HEK293 (cell line): ENCODE results near the gene PUM1.

Source experiments
- ATF2 ChIP-seq: fragments of 450-650 bp; formaldehyde crosslinking; IDR thresholded peaks from 2 replicates; pipeline ENCODE4 v1.5.1; 2016; ENCODE audit warnings: missing biosample characterization, missing genetic modification characterization, low read depth
- CTCF ChIP-seq: fragments of 450-650 bp; formaldehyde crosslinking; IDR thresholded peaks from 2 replicates; pipeline ENCODE4 v1.5.1; 2016; ENCODE audit warnings: missing biosample characterization, missing genetic modification characterization
- ZNF654 ChIP-seq: fragments of 450-650 bp; formaldehyde crosslinking; IDR thresholded peaks from 2 replicates; pipeline ENCODE4 v1.5.1; 2016; ENCODE audit warnings: low read depth, missing biosample characterization, missing genetic modification characterization

DNA sequence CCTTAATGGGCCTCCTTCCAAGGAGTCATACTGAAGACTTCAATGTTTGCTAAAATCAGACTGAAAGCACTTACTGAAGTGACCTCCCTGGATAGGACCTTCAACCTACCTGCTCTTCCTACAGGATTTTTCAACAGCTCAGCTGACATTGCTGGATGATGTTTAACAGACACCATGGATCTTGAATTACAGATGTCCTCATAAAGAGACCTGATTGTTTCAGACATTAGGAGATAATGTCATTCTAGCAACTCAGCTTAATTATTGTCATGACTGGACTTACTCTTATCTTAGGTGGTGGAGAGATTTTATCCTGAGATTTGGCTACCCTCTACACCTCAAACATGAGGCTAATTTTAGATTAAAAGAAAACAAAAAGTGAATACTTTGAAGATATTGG is 83.1 kb downstream of the PUM1 start:
- no peak for TF ChIP-seq ATF2 (tag by site-specific recombination)
- TF ChIP-seq ZNF654 (tag by site-specific recombination), result no peak
- TF ChIP-seq CTCF (tag by site-specific recombination), result no peak
